SK-N-SH (cell line): ENCODE data around the gene TMEM143. TPM values are rescaled to one million over a fixed set of nuclear protein-coding genes. Genes with fewer than 3 reads are reported as not detected.

ENCODE experiments used
- CTCF ChIA-PET: fragments of 300-600, 350-600 bp; formaldehyde crosslinking; extraction: SDS; loops from one replicate; lab custom pipeline; 2021; lab: Yijun Ruan, JAX
- POLR2A ChIA-PET: fragments of 350-600 bp; sonication (Branson Sonifier 250); formaldehyde crosslinking; extraction: SDS; loops from one replicate; lab custom pipeline; 2020; ENCODE audit warnings: antibody characterized with exemption, inconsistent platforms; lab: Yijun Ruan, JAX
- DNase-seq: peaks from one replicate; pipeline ENCODE4 v3.0.0; 2012
- H2AFZ ChIP-seq: fragments of 200-600 bp; sonication (generic); 2 replicates; pipeline ENCODE4 v1.8.1; 2016; ENCODE audit warnings: antibody characterized with exemption, mild to moderate bottlenecking, low read depth
- H3F3A ChIP-seq: fragments of 200-600 bp; sonication (generic); replicated peaks from 2 replicates; pipeline ENCODE3; 2016; ENCODE audit warnings: antibody characterized with exemption, mild to moderate bottlenecking; ENCODE audit not compliant: insufficient read depth
- H3K27ac ChIP-seq, 2 experiments: fragments of 200-500 bp in 1 of 2; fragments of 200-600 bp in 1 of 2; sonication (Bioruptor generic) in 1 of 2; sonication (generic), shearing (Covaris generic) in 1 of 2; 2 replicates each; pipeline versions ENCODE4 v1.5.1 to v1.6.1; 2014 to 2016; ENCODE audit warnings: low read depth in 2 of 2, inconsistent platforms in 1 of 2, low read length in 1 of 2, mild to moderate bottlenecking in 1 of 2, mixed read lengths in 1 of 2
- H3K27me3 ChIP-seq: fragments of 200-600 bp; sonication (generic), shearing (Covaris generic); 2 replicates; pipeline ENCODE4 v1.6.1; 2016; ENCODE audit warnings: mixed run types; ENCODE audit not compliant: insufficient read depth
- H3K36me3 ChIP-seq, 2 experiments: fragments of 200-500 bp in 1 of 2; fragments of 200-600 bp in 1 of 2; sonication (Bioruptor generic) in 1 of 2; sonication (generic) in 1 of 2; replicated peaks in 1 of 2; 2 replicates each; pipeline versions ENCODE3 to v1.5.1; 2014 to 2016; ENCODE audit warnings: low read length in 1 of 2, mild to moderate bottlenecking in 1 of 2; ENCODE audit not compliant: insufficient read depth in 2 of 2, control insufficient read depth in 1 of 2
- H3K4me1 ChIP-seq, 2 experiments: fragments of 200-500 bp in 1 of 2; fragments of 200-600 bp in 1 of 2; sonication (Bioruptor generic) in 1 of 2; sonication (generic), shearing (Covaris generic) in 1 of 2; 2 replicates each; pipeline versions ENCODE4 v1.5.1 to v1.6.1; 2014 to 2016; ENCODE audit warnings: low read depth in 1 of 2, low read length in 1 of 2, mixed run types in 1 of 2; ENCODE audit not compliant: insufficient read depth in 2 of 2, control insufficient read depth in 1 of 2
- H3K4me2 ChIP-seq: fragments of 200-600 bp; sonication (generic), shearing (Covaris generic); 2 replicates; pipeline ENCODE4 v1.6.1; 2017; ENCODE audit warnings: mixed run types
- H3K4me3 ChIP-seq, 2 experiments: fragments of 200-500 bp in 1 of 2; fragments of 200-600 bp in 1 of 2; sonication (Bioruptor generic) in 1 of 2; sonication (generic), shearing (Covaris generic) in 1 of 2; 2 replicates each; pipeline versions ENCODE4 v1.5.1 to v1.8.1; 2014 to 2016; ENCODE audit warnings: low read depth in 2 of 2, inconsistent platforms in 1 of 2, low read length in 1 of 2, mild to moderate bottlenecking in 1 of 2, mixed read lengths in 1 of 2, moderate library complexity in 1 of 2
- H3K79me2 ChIP-seq: fragments of 200-600 bp; sonication (generic); 2 replicates; pipeline ENCODE4 v1.8.1; 2017; ENCODE audit warnings: mild to moderate bottlenecking; ENCODE audit not compliant: insufficient read depth
- H3K9ac ChIP-seq: fragments of 200-600 bp; sonication (generic); 2 replicates; pipeline ENCODE4 v1.6.1; 2017; ENCODE audit warnings: mixed run types
- H3K9me2 ChIP-seq: fragments of 200-600 bp; sonication (generic); 2 replicates; pipeline ENCODE4 v1.6.1; 2017; ENCODE audit warnings: mixed run types
- H3K9me3 ChIP-seq: fragments of 200-600 bp; sonication (generic); 2 replicates; pipeline ENCODE4 v1.6.1; 2017; ENCODE audit warnings: mixed run types, mild to moderate bottlenecking, moderate library complexity
- H4K20me1 ChIP-seq: fragments of 200-600 bp; sonication (generic); 2 replicates; pipeline ENCODE4 v1.6.1; 2017; ENCODE audit warnings: mild to moderate bottlenecking, mixed run types; ENCODE audit not compliant: insufficient read depth
- CHD2 ChIP-seq: fragments of 150-350 bp; IDR thresholded peaks from 2 replicates; pipeline ENCODE4 v1.6.1; 2018; ENCODE audit warnings: low read length; ENCODE audit not compliant: partially characterized antibody
- EP300 ChIP-seq, 2 experiments: IDR thresholded peaks; 2 replicates each; pipeline versions ENCODE4 v1.4.0 to v1.6.1; 2012; ENCODE audit warnings: borderline replicate concordance in 1 of 2, low read depth in 1 of 2, low read length in 1 of 2
- FOSL2 ChIP-seq: IDR thresholded peaks from 2 replicates; pipeline ENCODE4 v1.4.0; 2012; ENCODE audit warnings: low read depth, mild to moderate bottlenecking, moderate library complexity, borderline replicate concordance
- FOXJ3 ChIP-seq: sonication (generic); formaldehyde crosslinking; IDR thresholded peaks from 2 replicates; pipeline ENCODE4 v1.5.1; 2020; ENCODE audit warnings: mild to moderate bottlenecking, missing genetic modification reagents
- MEF2A ChIP-seq: IDR thresholded peaks from 2 replicates; pipeline ENCODE4 v1.4.0; 2012; ENCODE audit warnings: low read depth, borderline replicate concordance
- NRF1 ChIP-seq: IDR thresholded peaks from 2 replicates; pipeline ENCODE4 v1.6.1; 2012; ENCODE audit warnings: low read depth, mild to moderate bottlenecking, low read length
- POLR2AphosphoS5 ChIP-seq: IDR thresholded peaks from 2 replicates; pipeline ENCODE4 v1.6.1; 2012; ENCODE audit warnings: low read depth, low read length
- RCOR1 ChIP-seq: fragments of 150-350 bp; IDR thresholded peaks from 2 replicates; pipeline ENCODE4 v1.6.1; 2017; ENCODE audit warnings: antibody characterized with exemption, low read length
- RFX5 ChIP-seq: IDR thresholded peaks from 2 replicates; pipeline ENCODE4 v1.6.1; 2012; ENCODE audit warnings: mild to moderate bottlenecking, improper control_type of control experiment, low read length
- SIN3A ChIP-seq: IDR thresholded peaks from 2 replicates; pipeline ENCODE4 v1.6.1; 2012; ENCODE audit warnings: low read depth, mild to moderate bottlenecking, low read length, moderate library complexity, borderline replicate concordance
- TCF12 ChIP-seq: IDR thresholded peaks from 2 replicates; pipeline ENCODE4 v1.4.0; 2012
- WGBS: methylation state at CpG from one replicate; pipeline ENCODE4 v1.1.6; 2017; ENCODE audit warnings: low lambda C conversion rate; 5-methylcytosine and 5-hydroxymethylcytosine counted together
- polyA plus RNA-seq, 3 experiments: library from polyadenylated mRNA; depleted of rRNA; stranded (reverse); fragments of >200 nt; gene quantifications; 2 replicates each; pipeline ENCODE4 v1.2.3, GENCODE V29; 2012
- TF ChIP-seq, protein P1 (sequence below): IDR thresholded peaks from 2 replicates; pipeline ENCODE4; 2012
- TF ChIP-seq, protein P2 (sequence below): IDR thresholded peaks from 2 replicates; pipeline ENCODE4 v1.4.0; 2012; ENCODE audit warnings: low read depth
- TF ChIP-seq, protein P3 (sequence below): fragments of 150-350 bp; IDR thresholded peaks from 2 replicates; pipeline ENCODE4 v1.6.1; 2017; ENCODE audit warnings: antibody characterized with exemption, low read length, low read depth, borderline replicate concordance
- TF ChIP-seq, protein P4 (sequence below): IDR thresholded peaks from 2 replicates; pipeline ENCODE4 v1.6.1; 2012; ENCODE audit warnings: mild to moderate bottlenecking, low read depth, low read length, moderate library complexity

TMEM143 gene
- polyA plus RNA-seq, 1 of the 3 experiments (the other 2 are of a cell fraction): 21.9 TPM

DNA sequence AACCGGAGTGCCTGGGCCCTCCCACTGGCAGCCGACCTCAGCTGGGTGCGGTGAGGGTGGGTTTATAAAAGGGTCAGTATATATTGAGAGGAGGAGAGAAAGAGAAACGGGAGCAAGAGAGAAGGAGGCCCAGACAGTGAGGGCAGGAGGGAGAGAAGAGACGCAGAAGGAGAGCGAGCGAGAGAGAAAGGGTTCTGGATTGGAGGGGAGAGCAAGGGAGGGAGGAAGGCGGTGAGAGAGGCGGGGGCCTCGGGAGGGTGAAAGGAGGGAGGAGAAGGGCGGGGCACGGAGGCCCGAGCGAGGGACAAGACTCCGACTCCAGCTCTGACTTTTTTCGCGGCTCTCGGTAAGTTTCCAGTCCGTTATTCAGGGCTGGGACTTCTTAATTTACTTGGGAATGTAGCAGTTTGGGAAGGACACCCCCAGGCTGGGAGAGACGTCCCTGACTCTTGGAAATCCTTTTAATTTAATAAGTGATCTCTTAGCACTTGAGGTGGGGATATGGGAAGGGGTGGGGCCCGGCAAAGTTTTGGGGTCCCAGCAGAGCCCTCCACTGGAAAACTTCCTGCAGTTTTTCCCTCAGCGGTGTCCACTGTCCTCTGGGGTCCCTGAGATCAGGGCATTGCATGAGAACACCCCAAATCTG lies 38.4 kb downstream of the TMEM143 start, which contains the start of gene EMP3:
Gene EMP3 (plus strand): TSS at position 288 of the 646 bp plus-strand sequence. CDS start 1,293 bp downstream, outside the sequence.
- H3K9me3 ChIP-seq: no peaks in the 10 kb centered on the region
- no peaks in the 10 kb centered on the region for H3K27me3 ChIP-seq
- H3K27ac ChIP-seq: peak within 1 kb of the TSS; percentile 76 to 98; a peak in 3 of 4 replicates
- H3K9ac ChIP-seq: peak within 1 kb of the TSS; percentile 98
- peak within 1 kb of the TSS; percentile 50 to 64; a peak in 3 of 4 replicates for H3K4me3 ChIP-seq
- POLR2A ChIA-PET: no interaction called here
- TF ChIP-seq NRF1: no peak
- no peak for TF ChIP-seq FOXJ3 (CRISPR knock-in tag)
- TF ChIP-seq RFX5: no peak
- TF ChIP-seq, protein P1, sequence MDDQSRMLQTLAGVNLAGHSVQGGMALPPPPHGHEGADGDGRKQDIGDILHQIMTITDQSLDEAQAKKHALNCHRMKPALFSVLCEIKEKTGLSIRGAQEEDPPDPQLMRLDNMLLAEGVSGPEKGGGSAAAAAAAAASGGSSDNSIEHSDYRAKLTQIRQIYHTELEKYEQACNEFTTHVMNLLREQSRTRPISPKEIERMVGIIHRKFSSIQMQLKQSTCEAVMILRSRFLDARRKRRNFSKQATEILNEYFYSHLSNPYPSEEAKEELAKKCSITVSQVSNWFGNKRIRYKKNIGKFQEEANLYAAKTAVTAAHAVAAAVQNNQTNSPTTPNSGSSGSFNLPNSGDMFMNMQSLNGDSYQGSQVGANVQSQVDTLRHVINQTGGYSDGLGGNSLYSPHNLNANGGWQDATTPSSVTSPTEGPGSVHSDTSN: peak; percentile 3; the same call in 1 of the 2 replicates
- TF ChIP-seq FOSL2: 0 out of 2 replicates have a peak, but pooled peaks have one; percentile 1
- peak; percentile 83 for TF ChIP-seq POLR2AphosphoS5
- TF ChIP-seq MEF2A: no peak
- TF ChIP-seq, protein P2, sequence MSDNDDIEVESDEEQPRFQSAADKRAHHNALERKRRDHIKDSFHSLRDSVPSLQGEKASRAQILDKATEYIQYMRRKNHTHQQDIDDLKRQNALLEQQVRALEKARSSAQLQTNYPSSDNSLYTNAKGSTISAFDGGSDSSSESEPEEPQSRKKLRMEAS: 0 out of 2 replicates have a peak, but pooled peaks have one; percentile 41
- no peak for TF ChIP-seq RCOR1
- DNase-seq: no peak
- H3F3A ChIP-seq: peaks cover 36% of the 10 kb centered on the region
- CTCF ChIA-PET: interaction anchor here (1.6 kb wide), 1 partner anchor 11 kb away, joined by 4 read pairs; no protein-coding TSS in a partner anchor
- peaks cover 0 to 19% of the 10 kb centered on the region in 2 experiments for H3K36me3 ChIP-seq
- H4K20me1 ChIP-seq: peaks cover 11% of the 10 kb centered on the region
- peak within 1 kb of the TSS; percentile 88 for H3K4me2 ChIP-seq
- 0 out of 2 replicates have a peak within 1 kb of the TSS, but pooled peaks have one; percentile 42 for H2AFZ ChIP-seq
- WGBS: 43% methylated on average over 22 of the region's 22 CpGs
- peaks cover 17 to 28% of the 10 kb centered on the region in 2 experiments for H3K4me1 ChIP-seq
- H3K9me2 ChIP-seq: no peaks in the 10 kb centered on the region
- peaks cover 51% of the 10 kb centered on the region for H3K79me2 ChIP-seq

DNA sequence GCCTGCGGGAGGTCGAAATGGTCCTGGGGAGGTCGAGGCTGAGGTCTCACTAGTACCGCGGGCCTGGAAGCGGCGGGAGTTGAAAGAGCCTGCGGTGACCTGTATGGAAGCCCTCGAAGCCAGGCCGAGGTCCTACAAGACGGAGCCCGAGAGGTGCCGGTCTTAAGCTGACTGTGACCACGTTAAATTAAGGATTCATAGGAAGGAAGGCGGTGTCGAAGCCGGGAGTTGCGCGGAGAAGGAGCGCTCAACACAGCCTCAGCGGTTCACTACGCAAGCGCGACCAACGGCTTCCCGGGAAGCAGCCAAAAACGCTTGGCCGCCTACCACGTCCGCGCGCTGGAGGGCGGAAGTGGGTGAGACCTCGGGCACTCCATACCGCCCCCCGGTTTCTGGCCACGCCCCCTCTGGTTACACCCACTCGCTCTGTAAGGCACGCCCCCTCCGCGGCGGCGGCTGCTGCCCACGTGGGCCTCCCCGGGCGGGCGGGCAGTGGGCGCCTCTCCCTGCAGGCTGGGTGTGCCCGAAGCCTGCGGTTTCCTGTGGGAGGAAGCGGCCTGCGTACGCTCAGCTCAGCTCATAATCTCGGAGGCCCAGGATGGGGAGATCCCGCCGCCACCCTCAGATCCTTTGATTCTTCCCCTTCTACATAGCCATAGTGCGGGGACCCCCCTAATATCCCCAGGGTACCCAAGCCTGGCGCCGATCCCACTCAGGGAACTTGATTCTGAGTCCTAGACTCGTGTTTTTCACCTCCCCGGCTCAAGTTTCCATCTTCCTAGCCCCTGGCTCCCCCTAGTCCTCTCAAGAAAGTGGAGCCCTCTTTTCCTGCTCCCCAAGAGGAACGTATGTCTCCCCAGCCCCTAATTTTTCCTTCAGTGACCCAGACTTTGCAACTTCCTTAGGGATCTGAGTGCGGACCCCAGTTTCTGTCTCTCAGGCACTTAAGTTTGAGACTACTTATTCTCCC lies 41.8 kb downstream of the TMEM143 start:
- Histone ChIP-seq H3K9me3 (no peaks in the 10 kb centered on the region), H3K9me2 (no peaks in the 10 kb centered on the region), H3F3A (peaks cover 13% of the 10 kb centered on the region), H3K4me2 (peak overlapping the region; percentile 93), H3K4me3 (peak overlapping the region; percentile 64 to 67), H2AFZ (peak overlapping the region; percentile 70; the same call in 1 of the 2 replicates), H3K36me3 (no peaks in the 10 kb centered on the region), H4K20me1 (no peaks in the 10 kb centered on the region), H3K27me3 (no peaks in the 10 kb centered on the region), H3K9ac (peak overlapping the region; percentile 91), H3K79me2 (peaks cover 21% of the 10 kb centered on the region), H3K4me1 (peaks cover 14 to 32% of the 10 kb centered on the region in 2 experiments), H3K27ac (peak overlapping the region; percentile 97)
- ChIA-PET CTCF (interaction anchor here (0.5 to 1.4 kb wide), 6 partner anchors 7 to 1203 kb away, joined by 3 to 7 read pairs (median 3); no protein-coding TSS in a partner anchor), POLR2A (interaction anchor here (1.0 kb wide), 2 partner anchors 8 to 10 kb away, joined by 3 to 8 read pairs; no protein-coding TSS in a partner anchor)
- peak; percentile 99 for DNase-seq
- 6% methylated on average over 28 of the region's 63 CpGs for WGBS
- TF ChIP-seq EP300 (IDR thresholded peaks at IDR 0.05; ENCODE audit: borderline replicate concordance in 1 of 2, low read depth in 1 of 2, low read length in 1 of 2): 0 out of 4 replicates have a peak, but pooled peaks of 1 of the 2 experiments have one; percentile 33
- peak; percentile 73; the same call in 1 of the 2 replicates for TF ChIP-seq SIN3A
- TF ChIP-seq, protein P3, sequence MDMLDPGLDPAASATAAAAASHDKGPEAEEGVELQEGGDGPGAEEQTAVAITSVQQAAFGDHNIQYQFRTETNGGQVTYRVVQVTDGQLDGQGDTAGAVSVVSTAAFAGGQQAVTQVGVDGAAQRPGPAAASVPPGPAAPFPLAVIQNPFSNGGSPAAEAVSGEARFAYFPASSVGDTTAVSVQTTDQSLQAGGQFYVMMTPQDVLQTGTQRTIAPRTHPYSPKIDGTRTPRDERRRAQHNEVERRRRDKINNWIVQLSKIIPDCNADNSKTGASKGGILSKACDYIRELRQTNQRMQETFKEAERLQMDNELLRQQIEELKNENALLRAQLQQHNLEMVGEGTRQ: peak; percentile 67
- TF ChIP-seq TCF12: peak; percentile 60; the same call in 1 of the 2 replicates
- TF ChIP-seq, protein P1: peak; percentile 48
- TF ChIP-seq CHD2: peak; percentile 69
- TF ChIP-seq, protein P4, sequence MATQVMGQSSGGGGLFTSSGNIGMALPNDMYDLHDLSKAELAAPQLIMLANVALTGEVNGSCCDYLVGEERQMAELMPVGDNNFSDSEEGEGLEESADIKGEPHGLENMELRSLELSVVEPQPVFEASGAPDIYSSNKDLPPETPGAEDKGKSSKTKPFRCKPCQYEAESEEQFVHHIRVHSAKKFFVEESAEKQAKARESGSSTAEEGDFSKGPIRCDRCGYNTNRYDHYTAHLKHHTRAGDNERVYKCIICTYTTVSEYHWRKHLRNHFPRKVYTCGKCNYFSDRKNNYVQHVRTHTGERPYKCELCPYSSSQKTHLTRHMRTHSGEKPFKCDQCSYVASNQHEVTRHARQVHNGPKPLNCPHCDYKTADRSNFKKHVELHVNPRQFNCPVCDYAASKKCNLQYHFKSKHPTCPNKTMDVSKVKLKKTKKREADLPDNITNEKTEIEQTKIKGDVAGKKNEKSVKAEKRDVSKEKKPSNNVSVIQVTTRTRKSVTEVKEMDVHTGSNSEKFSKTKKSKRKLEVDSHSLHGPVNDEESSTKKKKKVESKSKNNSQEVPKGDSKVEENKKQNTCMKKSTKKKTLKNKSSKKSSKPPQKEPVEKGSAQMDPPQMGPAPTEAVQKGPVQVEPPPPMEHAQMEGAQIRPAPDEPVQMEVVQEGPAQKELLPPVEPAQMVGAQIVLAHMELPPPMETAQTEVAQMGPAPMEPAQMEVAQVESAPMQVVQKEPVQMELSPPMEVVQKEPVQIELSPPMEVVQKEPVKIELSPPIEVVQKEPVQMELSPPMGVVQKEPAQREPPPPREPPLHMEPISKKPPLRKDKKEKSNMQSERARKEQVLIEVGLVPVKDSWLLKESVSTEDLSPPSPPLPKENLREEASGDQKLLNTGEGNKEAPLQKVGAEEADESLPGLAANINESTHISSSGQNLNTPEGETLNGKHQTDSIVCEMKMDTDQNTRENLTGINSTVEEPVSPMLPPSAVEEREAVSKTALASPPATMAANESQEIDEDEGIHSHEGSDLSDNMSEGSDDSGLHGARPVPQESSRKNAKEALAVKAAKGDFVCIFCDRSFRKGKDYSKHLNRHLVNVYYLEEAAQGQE: peak; percentile 4; the same call in 1 of the 2 replicates
